GM12891 (cell line): ENCODE measurements around the gene AIFM2.

Experiments
- PAX5 ChIP-seq: IDR thresholded peaks from 2 replicates; pipeline ENCODE4 v1.6.1; 2011; ENCODE audit warnings: low read length, moderate library complexity, mild to moderate bottlenecking; ENCODE audit not compliant: insufficient read depth, severe bottlenecking
- POLR2A ChIP-seq: IDR thresholded peaks from 2 replicates; pipeline ENCODE4 v1.6.1; 2011; ENCODE audit warnings: low read depth, low read length, control low read depth
- POLR2AphosphoS5 ChIP-seq: IDR thresholded peaks from 2 replicates; pipeline ENCODE4 v1.6.1; 2011; ENCODE audit warnings: low read depth, low read length, control low read depth
- POU2F2 ChIP-seq: IDR thresholded peaks from 2 replicates; pipeline ENCODE4 v1.6.1; 2011; ENCODE audit warnings: low read depth, mild to moderate bottlenecking, control low read depth, low read length, moderate library complexity

DNA sequence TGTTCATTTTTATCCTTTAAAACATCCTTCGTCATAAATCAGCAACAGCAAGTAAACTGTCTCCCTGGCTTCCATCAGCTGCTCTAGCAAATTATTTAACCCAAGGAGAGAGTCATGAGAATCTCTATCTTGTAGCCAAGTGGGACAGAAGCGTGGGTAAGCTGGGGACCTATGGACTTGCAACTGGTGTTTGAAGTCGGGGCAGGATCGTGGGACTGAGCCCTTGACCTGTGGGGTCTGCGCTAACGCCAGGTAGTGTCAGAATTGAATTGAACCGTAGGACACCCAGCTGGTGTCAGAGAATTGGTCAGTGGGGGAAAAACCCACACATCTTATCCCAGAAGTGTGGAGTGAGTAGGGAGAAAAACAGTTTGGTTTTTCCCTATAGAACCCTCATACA lies 13.4 kb downstream of the AIFM2 start:
- no peak for TF ChIP-seq POLR2A
- TF ChIP-seq POU2F2, result no peak
- no peak for TF ChIP-seq POLR2AphosphoS5
- TF ChIP-seq PAX5, result no peak
